ENCODE measurements around the gene STEAP1. TPM values are rescaled to one million over a fixed set of nuclear protein-coding genes. Genes with fewer than 3 reads are reported as not detected.
"Not testable (repeated sequence)": the region's sequence is repeated elsewhere in the genome, so short reads cannot be mapped to it uniquely, and the experiment has no call there.

The STEAP1 gene
- total RNA-seq, 1 experiment from 2014 or later, result 213 TPM

GRCh38 chr7:90180649-90181048 lies 26.4 kb downstream of the STEAP1 start:
- Histone ChIP-seq H3K4me3 (ENCODE audit: low read depth, low read length, poor library complexity, severe bottlenecking) (no peak overlapping the region), H3K36me3 (ENCODE audit: insufficient read depth, low read length, poor library complexity, severe bottlenecking) (no peaks in the 10 kb centered on the region), H3K27me3 (replicated peaks; ENCODE audit: insufficient read depth, low read depth, low read length, poor library complexity) (no peaks in the 10 kb centered on the region), H3K4me1 (ENCODE audit: insufficient read depth, low read length, poor library complexity, severe bottlenecking) (peaks cover 23% of the 10 kb centered on the region), H3K27ac (ENCODE audit: low read depth, low read length, poor library complexity, severe bottlenecking) (peak overlapping the region; percentile 70), H3K9me3 (ENCODE audit: low read depth, low read length, poor library complexity, severe bottlenecking) (peaks cover 16% of the 10 kb centered on the region)
- no TSS peak for BruUV-seq (replicated peaks)
- ChIA-PET CTCF (no interaction called here), POLR2A (ENCODE audit: low non-redundant PET) (no interaction called here)
- intact Hi-C loops (cut with micrococcal nuclease; ENCODE audit: unreplicated experiment), result no loop called here
- DNase-seq (ENCODE audit: low spot score), result no peak
- TF ChIP-seq, protein P1, sequence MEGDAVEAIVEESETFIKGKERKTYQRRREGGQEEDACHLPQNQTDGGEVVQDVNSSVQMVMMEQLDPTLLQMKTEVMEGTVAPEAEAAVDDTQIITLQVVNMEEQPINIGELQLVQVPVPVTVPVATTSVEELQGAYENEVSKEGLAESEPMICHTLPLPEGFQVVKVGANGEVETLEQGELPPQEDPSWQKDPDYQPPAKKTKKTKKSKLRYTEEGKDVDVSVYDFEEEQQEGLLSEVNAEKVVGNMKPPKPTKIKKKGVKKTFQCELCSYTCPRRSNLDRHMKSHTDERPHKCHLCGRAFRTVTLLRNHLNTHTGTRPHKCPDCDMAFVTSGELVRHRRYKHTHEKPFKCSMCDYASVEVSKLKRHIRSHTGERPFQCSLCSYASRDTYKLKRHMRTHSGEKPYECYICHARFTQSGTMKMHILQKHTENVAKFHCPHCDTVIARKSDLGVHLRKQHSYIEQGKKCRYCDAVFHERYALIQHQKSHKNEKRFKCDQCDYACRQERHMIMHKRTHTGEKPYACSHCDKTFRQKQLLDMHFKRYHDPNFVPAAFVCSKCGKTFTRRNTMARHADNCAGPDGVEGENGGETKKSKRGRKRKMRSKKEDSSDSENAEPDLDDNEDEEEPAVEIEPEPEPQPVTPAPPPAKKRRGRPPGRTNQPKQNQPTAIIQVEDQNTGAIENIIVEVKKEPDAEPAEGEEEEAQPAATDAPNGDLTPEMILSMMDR (conservative IDR thresholded peaks at IDR 0.05; ENCODE audit: low read depth, low read length), result no peak
- TF ChIP-seq EZH2 (IDR thresholded peaks at IDR 0.05; ENCODE audit: borderline replicate concordance, low read depth, low read length, poor library complexity, severe bottlenecking), result no peak

DNA sequence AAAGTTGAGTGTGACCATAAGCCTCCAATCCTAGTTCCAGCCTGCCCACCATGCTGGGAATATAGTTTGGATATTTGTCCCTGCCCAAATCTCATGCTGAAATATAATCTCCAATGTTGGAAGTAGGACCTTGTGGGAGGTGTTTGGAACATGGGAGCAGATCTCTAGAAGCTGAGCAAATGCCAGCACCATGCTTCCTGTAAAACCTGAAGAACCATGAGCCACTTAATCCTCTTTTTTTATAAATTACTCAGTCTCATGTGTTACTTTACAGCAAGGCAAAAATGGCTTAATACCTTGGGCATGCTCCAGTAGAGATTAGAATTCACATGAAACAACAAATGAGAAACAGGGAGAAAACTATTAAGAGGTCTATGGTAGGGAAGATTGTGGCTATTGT lies 27.2 kb downstream of the STEAP1 start:
- Histone ChIP-seq H3K36me3 (ENCODE audit: insufficient read depth, low read length, poor library complexity, severe bottlenecking) (no peaks in the 10 kb centered on the region), H3K9me3 (ENCODE audit: low read depth, low read length, poor library complexity, severe bottlenecking) (peaks cover 8% of the 10 kb centered on the region), H3K4me3 (ENCODE audit: low read depth, low read length, poor library complexity, severe bottlenecking) (no peak overlapping the region), H3K4me1 (ENCODE audit: insufficient read depth, low read length, poor library complexity, severe bottlenecking) (peaks cover 23% of the 10 kb centered on the region), H3K27me3 (replicated peaks; ENCODE audit: insufficient read depth, low read depth, low read length, poor library complexity) (no peaks in the 10 kb centered on the region), H3K27ac (ENCODE audit: low read depth, low read length, poor library complexity, severe bottlenecking) (no peak overlapping the region)
- no TSS peak for BruUV-seq (replicated peaks)
- intact Hi-C loops (cut with micrococcal nuclease; ENCODE audit: unreplicated experiment), result no loop called here
- DNase-seq (ENCODE audit: low spot score), result no peak
- ChIA-PET POLR2A (ENCODE audit: low non-redundant PET) (no interaction called here), CTCF (no interaction called here)
- no peak for TF ChIP-seq EZH2 (IDR thresholded peaks at IDR 0.05; ENCODE audit: borderline replicate concordance, low read depth, low read length, poor library complexity, severe bottlenecking)
- TF ChIP-seq, protein P1 (conservative IDR thresholded peaks at IDR 0.05; ENCODE audit: low read depth, low read length), result no peak

DNA sequence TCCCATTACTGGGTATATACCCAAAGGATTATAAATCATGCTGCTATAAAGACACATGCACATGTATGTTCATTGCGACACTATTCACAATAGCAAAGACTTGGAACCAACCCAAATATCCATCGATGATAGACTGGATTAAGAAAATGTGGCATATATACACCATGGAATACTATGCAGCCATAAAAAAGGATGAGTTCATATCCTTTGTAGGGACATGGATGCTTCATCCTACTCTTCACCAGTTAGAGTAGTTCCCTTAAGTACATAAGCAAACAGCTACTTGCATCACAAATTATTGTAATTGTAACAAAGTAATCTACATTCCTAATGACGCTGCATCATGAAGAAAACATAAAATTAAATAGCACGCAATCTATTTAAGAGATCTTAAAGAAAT lies 32.0 kb downstream of the STEAP1 start:
- H3K27me3 ChIP-seq (replicated peaks; ENCODE audit: insufficient read depth, low read depth, low read length, poor library complexity); H3K4me3 ChIP-seq (ENCODE audit: low read depth, low read length, poor library complexity, severe bottlenecking); intact Hi-C loops (cut with micrococcal nuclease; ENCODE audit: unreplicated experiment); H3K36me3 ChIP-seq (ENCODE audit: insufficient read depth, low read length, poor library complexity, severe bottlenecking); H3K27ac ChIP-seq (ENCODE audit: low read depth, low read length, poor library complexity, severe bottlenecking); CTCF ChIA-PET; DNase-seq (ENCODE audit: low spot score); BruUV-seq (replicated peaks); POLR2A ChIA-PET (ENCODE audit: low non-redundant PET); H3K4me1 ChIP-seq (ENCODE audit: insufficient read depth, low read length, poor library complexity, severe bottlenecking): not testable (repeated sequence)
- H3K9me3 ChIP-seq (ENCODE audit: low read depth, low read length, poor library complexity, severe bottlenecking), result peaks cover 15% of the 10 kb centered on the region

GRCh38 chr7:90187507-90188050 lies 33.3 kb downstream of the STEAP1 start:
- intact Hi-C loops (cut with micrococcal nuclease; ENCODE audit: unreplicated experiment), result no loop called here
- CTCF ChIA-PET, result no interaction called here
- Histone ChIP-seq H3K4me1 (ENCODE audit: insufficient read depth, low read length, poor library complexity, severe bottlenecking) (no peaks in the 10 kb centered on the region), H3K4me3 (ENCODE audit: low read depth, low read length, poor library complexity, severe bottlenecking) (no peak overlapping the region), H3K27ac (ENCODE audit: low read depth, low read length, poor library complexity, severe bottlenecking) (no peak overlapping the region), H3K36me3 (ENCODE audit: insufficient read depth, low read length, poor library complexity, severe bottlenecking) (peaks cover 5% of the 10 kb centered on the region), H3K9me3 (ENCODE audit: low read depth, low read length, poor library complexity, severe bottlenecking) (peaks cover 28% of the 10 kb centered on the region), H3K27me3 (replicated peaks; ENCODE audit: insufficient read depth, low read depth, low read length, poor library complexity) (no peaks in the 10 kb centered on the region)
- TF ChIP-seq, protein P1 (conservative IDR thresholded peaks at IDR 0.05; ENCODE audit: low read depth, low read length), result no peak
- no peak for TF ChIP-seq EZH2 (IDR thresholded peaks at IDR 0.05; ENCODE audit: borderline replicate concordance, low read depth, low read length, poor library complexity, severe bottlenecking)
- no peak for DNase-seq (ENCODE audit: low spot score)
- BruUV-seq (replicated peaks), result no TSS peak
- POLR2A ChIA-PET (ENCODE audit: low non-redundant PET), result no interaction called here
